HepG2 (cell line): ENCODE measurements around the gene THRAP3. TPM values are rescaled to one million over a fixed set of nuclear protein-coding genes. Genes with fewer than 3 reads are reported as not detected.

ENCODE experiments used
- ATAC-seq: fragments of 200-7000 bp; cut with Tn5 transposase; 3 replicates; pipeline ENCODE4 v1.9.1; 2020; ENCODE audit warnings: mild to moderate bottlenecking, moderate library complexity
- BruUV-seq: library from RNA; stranded (reverse); fragments of 400-500 nt; replicated peaks from 2 replicates; lab custom pipeline; 2021; lab: Mats Ljungman, UMichigan
- CTCF ChIA-PET: fragments of 300-600 bp; formaldehyde crosslinking; extraction: SDS; loops from one replicate; lab custom pipeline; 2021; ENCODE audit warnings: low total read pairs, inconsistent platforms, low intra/inter-chr PET ratio; lab: Yijun Ruan, JAX
- POLR2A ChIA-PET: fragments of 350-600 bp; sonication (Branson Sonifier 250); formaldehyde crosslinking; loops from one replicate; lab custom pipeline; 2020; ENCODE audit warnings: antibody characterized with exemption, inconsistent platforms; lab: Yijun Ruan, JAX
- DNase-seq: peaks from one replicate; pipeline ENCODE4 v3.0.0-alpha.2; 2015; ENCODE audit warnings: low spot score
- FAIRE-seq: peaks from 3 replicates; lab custom pipeline; 2011; peaks lifted over from hg19 to GRCh38; lab: Jason Lieb, UNC
- H2AFZ ChIP-seq: one replicate; pipeline ENCODE4 v1.6.1; 2011; ENCODE audit warnings: low read length, inconsistent platforms
- H3K27ac ChIP-seq: fragments of 300-600 bp; 3 replicates; pipeline ENCODE4 v1.8.0; 2011; ENCODE audit warnings: mixed run types, mild to moderate bottlenecking, mixed read lengths, low read length, inconsistent platforms; ENCODE audit not compliant: insufficient read depth; ENCODE audit errors: extremely low read length
- H3K27me3 ChIP-seq, 2 experiments: fragments of 200-600 bp in 1 of 2; 2 replicates in 1 of 2; 3 replicates in 1 of 2; pipeline versions ENCODE4 v1.6.0 to v1.8.0; 2011; ENCODE audit warnings: low read length in 2 of 2, mild to moderate bottlenecking in 2 of 2, moderate library complexity in 2 of 2, inconsistent platforms in 1 of 2; ENCODE audit not compliant: insufficient read depth in 2 of 2, control insufficient read depth in 1 of 2
- H3K36me3 ChIP-seq, 2 experiments: fragments of 200-600 bp in 1 of 2; replicated peaks in 1 of 2; 2 replicates in 1 of 2; 3 replicates in 1 of 2; pipeline versions ENCODE4 v1.5.1 to v1.8.0; 2011; ENCODE audit warnings: low read length in 2 of 2, inconsistent platforms in 1 of 2; ENCODE audit not compliant: insufficient read depth in 2 of 2, control insufficient read depth in 1 of 2
- H3K4me1 ChIP-seq: 2 replicates; pipeline ENCODE4 v1.5.1; 2012; ENCODE audit warnings: low read length, inconsistent platforms; ENCODE audit not compliant: insufficient read depth
- H3K4me2 ChIP-seq: 2 replicates; pipeline ENCODE4 v1.6.0; 2011; ENCODE audit warnings: low read depth, low read length, inconsistent platforms
- H3K4me3 ChIP-seq, 3 experiments: fragments of 200-600 bp in 1 of 3; sonication (generic), shearing (Covaris generic) in 1 of 3; replicated peaks in 1 of 3; 2 replicates each; pipeline ENCODE4 v1.5.1; 2011 to 2016; ENCODE audit warnings: low read length in 3 of 3, inconsistent platforms in 2 of 3, low read depth in 2 of 3, mild to moderate bottlenecking in 2 of 3, control low read depth in 1 of 3, mixed read lengths in 1 of 3; ENCODE audit not compliant: insufficient read depth in 1 of 3
- H3K79me2 ChIP-seq: one replicate; pipeline ENCODE4 v1.6.1; 2011; ENCODE audit warnings: low read length, inconsistent platforms; ENCODE audit not compliant: insufficient read depth
- H3K9ac ChIP-seq: 2 replicates; pipeline ENCODE4 v1.6.0; 2011; ENCODE audit warnings: mild to moderate bottlenecking, low read depth, low read length, inconsistent platforms; ENCODE audit not compliant: insufficient read depth
- H3K9me3 ChIP-seq: 2 replicates; pipeline ENCODE4 v1.5.1; 2012; ENCODE audit warnings: mild to moderate bottlenecking, low read length
- H4K20me1 ChIP-seq: 2 replicates; pipeline ENCODE4 v1.6.0; 2011; ENCODE audit warnings: inconsistent platforms, mild to moderate bottlenecking, low read length, moderate library complexity; ENCODE audit not compliant: insufficient read depth
- ARHGAP35 ChIP-seq: sonication (generic); formaldehyde crosslinking; IDR thresholded peaks from 2 replicates; pipeline ENCODE4 v1.9.0; 2022; ENCODE audit warnings: mild to moderate bottlenecking, inconsistent platforms, moderate library complexity, missing genetic modification reagents, borderline replicate concordance
- CERS6 ChIP-seq: sonication (generic); formaldehyde crosslinking; IDR thresholded peaks from 2 replicates; pipeline ENCODE4 v1.5.0; 2020; ENCODE audit warnings: missing genetic modification reagents
- GMEB2 ChIP-seq: IDR thresholded peaks from 2 replicates; pipeline ENCODE4 v1.6.1; 2016; ENCODE audit warnings: missing biosample characterization, missing genetic modification reagents, low read depth
- SNAPC5 ChIP-seq: sonication (generic); formaldehyde crosslinking; IDR thresholded peaks from 2 replicates; pipeline ENCODE4 v1.8.1; 2023; ENCODE audit warnings: mild to moderate bottlenecking, missing genetic modification reagents, borderline replicate concordance
- ZFP82 ChIP-seq: sonication (generic); formaldehyde crosslinking; IDR thresholded peaks from 2 replicates; pipeline ENCODE4 v1.5.1; 2020; ENCODE audit warnings: mild to moderate bottlenecking, missing genetic modification reagents, borderline replicate concordance
- ZNF251 ChIP-seq: sonication (generic); formaldehyde crosslinking; IDR thresholded peaks from 2 replicates; pipeline ENCODE4 v1.9.0; 2021; ENCODE audit warnings: mild to moderate bottlenecking, missing genetic modification reagents
- ZNF564 ChIP-seq: sonication (generic); formaldehyde crosslinking; IDR thresholded peaks from 2 replicates; pipeline ENCODE4 v1.8.1; 2023; ENCODE audit warnings: mild to moderate bottlenecking, missing genetic modification reagents
- WGBS: methylation state at CpG from one replicate; pipeline ENCODE4 v1.1.6; 2017; ENCODE audit warnings: low lambda C conversion rate; 5-methylcytosine and 5-hydroxymethylcytosine counted together
- in situ Hi-C: cut with HindIII; loops from 2 replicates; pipeline ENCODE4 v1.10.0; 2017; ENCODE audit warnings: low pct_unique_long_range_greater_than_20kb; ENCODE audit not compliant: extremely low pct_ligation_motif_present
- intact Hi-C: fragments of 100-400 bp; cut with micrococcal nuclease; formaldehyde crosslinking; loops from one replicate; pipeline ENCODE4 v1.10.0; 2022; ENCODE audit not compliant: unreplicated experiment
- polyA plus RNA-seq, 8 experiments: library from polyadenylated mRNA; depleted of rRNA in 3 of 8; stranded (reverse) in 7 of 8; unstranded in 1 of 8; fragments of >200 nt; fragmentation: Illumina TruSeq in 4 of 8; extraction: Trizol in 4 of 8; gene quantifications; 2 replicates each; pipeline versions ENCODE4 v1.2.1 to v1.2.3, GENCODE V29; 2011 to 2016; ENCODE audit warnings: low read depth in 4 of 8, missing spikeins in 1 of 8, mixed read lengths in 1 of 8; ENCODE audit not compliant: insufficient read depth in 1 of 8
- total RNA-seq, 5 experiments: library from RNA; depleted of rRNA; stranded (reverse); fragments of >200 nt; fragmentation: Illumina TruSeq; extraction: Trizol; gene quantifications; 2 replicates each; pipeline ENCODE4 v1.2.3, GENCODE V29; 2016; ENCODE audit warnings: low read depth in 1 of 5

THRAP3 gene
- total and polyA plus RNA-seq, 2 of the 13 experiments (the other 11 are each of a cell fraction or from before 2014, with no cell fraction given), result 45.0 to 92.6 TPM

- Histone ChIP-seq H3K27me3 (no peaks in the 10 kb centered on the region), H3K9me3 (no peaks in the 10 kb centered on the region), H4K20me1 (peaks cover 35% of the 10 kb centered on the region), H3K79me2 (peaks cover 94% of the 10 kb centered on the region), H3K36me3 (peaks cover 2 to 11% of the 10 kb centered on the region in 2 experiments; a peak in 1 of 5 replicates), H3K4me3 (no peak overlapping the region), H3K4me1 (peaks cover 92% of the 10 kb centered on the region), H2AFZ (no peak overlapping the region), H3K9ac (no peak overlapping the region), H3K4me2 (no peak overlapping the region), H3K27ac (no peak overlapping the region)
- intact Hi-C loops, result no loop called here
- DNase-seq (no peak), FAIRE-seq (no peak), ATAC-seq (no peak)
- ChIA-PET CTCF (no interaction called here), POLR2A (interaction anchor here (0.8 to 2.8 kb wide), 3 partner anchors 13 to 30 kb away, joined by 4 to 6 read pairs (median 5); partner anchors contain the start of gene THRAP3)
- no peak for TF ChIP-seq ZNF564
- no peak for TF ChIP-seq GMEB2 (CRISPR knock-in tag)
- no peak for TF ChIP-seq CERS6 (CRISPR knock-in tag)
- no peak for TF ChIP-seq ZNF251 (CRISPR knock-in tag)
- TF ChIP-seq SNAPC5 (CRISPR knock-in tag), result no peak
- TF ChIP-seq ARHGAP35 (CRISPR knock-in tag), result no peak
- TF ChIP-seq ZFP82 (CRISPR knock-in tag), result no peak
- no TSS peak for BruUV-seq
- in situ Hi-C loops, result no loop called here
- 95% methylated on average over 5 of the region's 5 CpGs for WGBS
Measured at GRCh38 chr1:36253161-36253862, 29.1 kb downstream of the THRAP3 start.
